HG03135 (cell line): ENCODE measurements around the gene MTTP.
"Not testable (repeated sequence)": the region's sequence is repeated elsewhere in the genome, so short reads cannot be mapped to it uniquely, and the experiment has no call there.

Source experiments
- ATAC-seq: cut with Tn5 transposase; IDR thresholded peaks from one replicate; pipeline ENCODE4 v1.9.1; 2021; ENCODE audit warnings: mild to moderate bottlenecking, moderate library complexity; ENCODE audit not compliant: unreplicated experiment

Gene MTTP

DNA sequence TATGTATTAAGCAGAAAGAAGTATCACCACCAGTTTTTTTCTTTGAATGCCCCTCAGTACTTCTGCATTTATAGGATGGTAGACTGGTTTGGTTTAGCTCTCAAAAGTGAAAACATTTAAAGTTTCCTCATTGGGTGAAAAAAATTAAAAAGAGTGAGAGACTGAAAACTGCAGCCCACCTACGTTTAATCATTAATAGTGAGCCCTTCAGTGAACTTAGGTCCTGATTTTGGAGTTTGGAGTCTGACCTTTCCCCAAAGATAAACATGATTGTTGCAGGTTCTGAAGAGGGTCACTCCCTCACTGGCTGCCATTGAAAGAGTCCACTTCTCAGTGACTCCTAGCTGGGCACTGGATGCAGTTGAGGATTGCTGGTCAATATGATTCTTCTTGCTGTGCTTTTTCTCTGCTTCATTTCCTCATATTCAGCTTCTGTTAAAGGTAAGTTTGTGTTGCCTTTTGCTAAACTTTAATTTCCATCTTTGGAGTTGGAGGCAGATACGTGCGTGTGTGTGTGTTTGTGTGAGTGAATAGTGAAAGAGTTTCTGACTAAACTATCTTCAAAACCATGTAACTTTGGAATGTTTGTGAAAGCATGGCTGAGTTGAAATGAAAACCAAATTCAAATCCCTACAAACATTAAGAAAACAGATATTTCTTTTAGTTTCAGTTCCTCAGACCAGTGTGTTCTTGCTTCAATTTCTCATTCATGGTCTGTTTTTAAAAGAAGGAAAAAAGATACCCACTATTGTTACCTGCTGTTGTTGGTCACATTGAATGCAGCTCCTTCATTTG lies at the start of gene MTTP:
Gene MTTP, plus strand, starts transcription at position 295 of the 795 bp plus-strand sequence. Its CDS starts 86 bp downstream, at position 381.
- peak; percentile 78 for ATAC-seq

DNA sequence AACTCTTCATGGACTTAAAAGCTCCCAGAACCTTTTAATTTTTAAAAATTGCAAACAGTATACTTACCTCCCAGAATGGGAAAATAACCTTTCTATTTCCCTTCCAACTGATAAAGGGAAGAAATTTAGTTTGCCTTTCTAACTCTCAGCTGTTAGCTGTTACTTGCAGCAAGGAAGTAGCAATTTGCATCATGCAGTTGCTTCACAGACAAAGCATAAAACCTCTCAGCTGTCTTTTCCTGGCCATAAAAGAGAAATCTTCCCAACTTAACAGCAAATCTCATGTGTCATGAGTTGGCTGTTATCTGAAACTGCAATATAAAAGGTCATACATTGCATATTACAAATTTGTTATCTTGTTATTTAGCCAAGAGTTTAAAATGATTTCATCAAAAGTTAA lies 45.4 kb upstream of the MTTP start:
- ATAC-seq: no peak

GRCh38 chr4:99529956-99530355 lies 44.7 kb upstream of the MTTP start:
- ATAC-seq: no peak

DNA sequence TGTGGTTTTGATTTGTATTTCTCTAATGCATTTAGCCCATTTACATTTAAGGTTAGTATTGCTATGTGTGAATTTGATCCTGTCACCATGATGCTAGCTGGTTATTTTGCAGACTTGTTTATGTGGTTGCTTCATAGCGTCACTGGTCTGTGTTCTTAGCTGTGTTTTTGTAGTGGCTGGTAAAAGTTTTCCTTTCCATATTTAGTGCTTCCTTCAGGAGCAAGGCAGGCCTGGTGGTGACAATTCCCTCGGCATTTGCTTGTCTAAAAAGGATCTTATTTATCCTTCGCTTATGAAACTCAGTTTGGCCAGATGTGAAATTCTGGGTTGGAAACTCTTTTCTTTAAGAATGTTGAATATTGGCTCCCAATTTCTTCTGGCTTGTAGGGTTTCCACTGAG lies 39.9 kb upstream of the MTTP start:
- not testable (repeated sequence) for ATAC-seq

GRCh38 chr4:99536271-99536670 lies 38.4 kb upstream of the MTTP start:
- no peak for ATAC-seq

DNA sequence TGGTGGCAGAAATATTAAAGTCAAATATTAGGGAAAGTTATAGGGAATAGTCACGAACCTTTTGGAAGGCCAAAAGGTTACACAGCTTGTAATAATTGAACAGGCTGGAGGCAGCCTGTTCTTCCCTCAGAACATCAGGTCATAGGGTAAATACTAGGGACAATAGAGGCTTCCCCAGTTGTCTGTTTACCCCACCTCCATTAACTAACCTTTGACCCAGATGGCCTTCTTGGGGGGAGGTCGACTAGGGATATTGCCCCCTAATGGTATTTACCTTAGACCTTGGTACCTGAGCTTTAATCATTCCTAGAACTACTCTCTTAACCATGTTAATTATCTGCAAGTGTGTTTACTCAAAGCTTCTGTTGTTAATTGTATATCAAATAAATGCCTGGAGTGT lies 37.8 kb upstream of the MTTP start:
- no peak for ATAC-seq

- no peak for ATAC-seq
Measured at GRCh38 chr4:99537674-99538073, 37.0 kb upstream of the MTTP start.

GRCh38 chr4:99540277-99540939 lies 34.2 kb upstream of the MTTP start:
- ATAC-seq: no peak

GRCh38 chr4:99552872-99553271 lies 21.8 kb upstream of the MTTP start:
- no peak for ATAC-seq

GRCh38 chr4:99563310-99564186 lies 11.1 kb upstream of the MTTP start, which contains the start of gene TRMT10A:
TSS of gene TRMT10A (minus strand) at chr4:99564039. CDS start at chr4:99559338, 4,701 bp downstream.
- ATAC-seq: peak; percentile 94

DNA sequence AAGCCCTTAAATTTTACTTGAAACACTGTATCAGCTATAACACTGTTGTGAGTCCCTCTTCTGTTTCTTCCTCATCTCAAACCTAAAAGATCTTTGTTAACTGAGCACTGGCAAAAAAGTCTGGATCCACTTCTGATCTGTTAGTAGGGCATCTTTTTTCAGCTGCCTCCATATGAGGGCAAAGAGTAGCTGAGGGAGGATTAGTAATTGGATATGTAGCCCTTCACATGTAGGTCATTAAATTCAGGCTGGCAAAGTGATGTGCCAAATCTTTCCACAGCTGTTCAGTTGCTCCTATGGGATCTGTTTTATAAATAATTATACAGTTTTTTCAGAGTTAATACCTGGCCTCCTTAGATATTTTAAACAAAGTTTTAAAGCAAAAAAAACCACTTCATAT lies 9.7 kb upstream of the MTTP start:
- ATAC-seq: no peak

DNA sequence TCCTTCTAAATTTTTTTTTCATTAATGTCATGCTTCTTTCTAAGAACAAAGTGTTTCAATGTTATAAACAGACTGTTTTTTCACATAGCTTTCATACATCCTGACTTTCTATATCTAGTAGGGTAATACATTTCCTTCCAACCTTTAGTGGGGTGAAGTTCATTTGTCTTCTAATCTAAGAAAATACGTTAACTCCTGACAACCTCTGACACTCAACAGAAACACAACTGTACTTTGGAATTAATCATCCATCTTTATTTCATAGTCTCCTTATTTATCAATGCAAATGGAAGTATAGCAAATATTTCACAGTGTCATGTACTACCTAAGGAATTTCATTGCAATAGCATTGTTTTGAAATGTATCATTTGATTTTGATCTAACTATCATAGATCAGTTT lies 2.7 kb upstream of the MTTP start:
- ATAC-seq: no peak

DNA sequence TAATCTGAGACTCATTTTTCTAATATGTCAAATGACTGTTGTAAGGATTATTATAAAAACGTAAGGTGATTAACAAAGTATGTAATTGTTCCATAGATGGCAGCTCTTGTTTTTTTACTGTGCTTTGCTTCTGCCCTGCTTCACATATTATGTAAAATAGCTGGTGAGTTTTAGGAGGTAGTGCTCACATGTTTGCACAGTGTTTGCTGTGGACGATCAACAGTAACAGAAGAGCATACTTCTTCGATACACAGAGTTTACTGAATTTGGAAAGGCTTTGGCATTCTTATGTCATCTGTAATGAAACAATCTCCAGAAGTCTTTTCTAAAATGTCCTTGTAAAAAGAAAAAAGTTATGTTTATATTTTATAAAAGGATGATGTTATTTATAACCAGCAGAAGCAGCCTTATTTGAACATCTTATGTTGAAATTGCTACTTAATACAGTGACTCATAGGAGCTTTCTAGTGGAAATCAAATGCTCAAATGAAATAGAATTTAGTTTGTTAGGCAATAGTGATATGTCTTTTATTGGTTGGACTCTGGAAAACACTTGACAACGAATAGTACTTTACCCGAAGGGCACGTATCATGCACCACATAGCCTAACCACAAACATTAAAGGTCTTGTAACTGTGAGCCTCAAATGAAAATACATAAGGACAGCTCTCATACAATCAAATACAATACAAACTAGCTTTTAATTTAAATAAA lies 1.9 kb upstream of the MTTP start:
- ATAC-seq: no peak

DNA sequence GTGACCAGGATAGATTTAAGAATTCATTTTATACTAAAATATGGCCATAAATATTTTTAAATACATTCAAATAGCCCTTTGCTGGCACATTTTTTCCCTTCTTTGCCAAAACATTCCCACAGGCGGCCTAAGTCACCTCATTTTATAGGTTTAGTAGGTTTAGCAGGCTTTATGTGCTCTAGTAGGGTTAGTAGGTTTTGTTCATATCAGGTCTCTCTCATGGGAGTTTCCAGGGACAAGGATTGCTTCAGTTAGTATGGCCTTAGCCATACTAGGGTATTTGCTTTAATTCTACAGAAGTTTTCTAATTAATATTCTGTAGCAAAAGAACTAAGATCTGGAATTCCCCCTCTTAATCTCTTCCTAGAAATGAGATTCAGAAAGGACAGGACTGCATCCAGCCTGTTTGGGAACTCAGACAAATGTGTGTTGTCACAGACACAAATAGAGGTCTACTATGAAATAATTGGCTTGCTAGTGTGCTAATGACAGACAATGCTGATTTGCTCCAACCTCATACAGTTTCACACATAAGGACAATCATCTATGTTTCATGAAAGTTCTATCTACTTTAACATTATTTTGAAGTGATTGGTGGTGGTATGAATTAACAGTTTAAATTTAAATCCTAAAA lies 772 bp upstream of the MTTP start:
- ATAC-seq: no peak

DNA sequence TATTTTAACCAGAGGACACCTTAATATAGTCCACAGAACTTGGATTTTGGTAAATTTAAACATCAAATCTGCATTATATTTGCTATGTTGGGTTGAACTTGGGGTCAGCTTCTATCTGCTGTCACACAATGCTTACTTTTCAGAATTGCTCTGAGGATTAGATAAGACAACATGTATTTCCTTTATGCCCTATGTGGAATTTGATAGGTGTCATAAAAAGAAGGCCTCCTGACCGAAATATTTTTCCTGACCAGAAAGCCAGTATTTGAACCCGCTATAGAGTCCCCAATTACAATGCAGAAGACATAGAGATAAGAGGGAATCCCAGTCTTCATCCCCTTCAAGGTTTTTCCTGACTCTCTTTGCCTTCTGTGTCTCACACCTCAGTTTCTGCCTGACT lies 4.1 kb downstream of the MTTP start:
- no peak for ATAC-seq

GRCh38 chr4:99585516-99585915 lies 10.9 kb downstream of the MTTP start:
- no peak for ATAC-seq

DNA sequence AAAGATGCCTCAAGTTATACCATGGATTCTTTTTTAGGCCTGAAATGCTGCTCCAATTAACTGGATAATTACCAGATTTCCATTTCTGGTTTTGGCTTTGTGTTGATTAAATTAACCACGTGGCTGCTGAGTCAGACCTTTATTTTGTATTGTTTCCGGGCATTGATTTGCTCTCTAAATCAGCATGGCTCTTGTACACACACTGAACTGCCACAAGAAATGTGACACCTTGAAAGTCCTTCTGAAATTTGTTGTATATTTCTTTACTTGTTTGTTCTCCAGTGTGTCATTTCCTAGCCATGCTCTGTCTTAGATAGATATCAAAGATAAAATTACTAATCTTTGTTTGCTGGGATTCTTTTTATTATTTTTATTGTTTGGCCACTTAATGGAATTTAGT lies 11.7 kb downstream of the MTTP start:
- no peak for ATAC-seq

GRCh38 chr4:99586797-99587196 lies 12.2 kb downstream of the MTTP start:
- ATAC-seq: no peak

DNA sequence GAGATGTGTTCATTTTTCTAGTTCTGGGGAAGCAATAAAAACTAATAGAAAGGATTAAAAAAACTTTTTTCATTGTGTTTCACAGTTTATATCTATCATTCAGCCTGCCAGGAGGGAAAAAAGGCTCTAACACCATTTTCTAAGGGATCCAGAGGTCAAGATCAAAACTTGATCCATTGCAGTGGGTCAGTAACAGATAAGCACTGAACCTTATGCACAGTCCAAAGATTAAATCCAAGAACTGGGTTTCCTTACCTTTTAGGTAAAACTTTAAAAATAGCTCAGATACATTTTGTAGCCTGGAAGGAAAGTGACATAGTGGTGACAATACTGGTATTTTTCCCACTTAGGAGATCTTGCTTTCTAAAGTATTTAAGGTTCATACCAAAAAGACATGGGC lies 12.7 kb downstream of the MTTP start:
- no peak for ATAC-seq

GRCh38 chr4:99587803-99588202 lies 13.2 kb downstream of the MTTP start:
- no peak for ATAC-seq
